DOHH2 (cell line): ENCODE data around the gene LRRC3.

Experiments used
- H3F3A ChIP-seq: fragments of 200-600 bp; sonication (generic), shearing (Covaris generic); 2 replicates; pipeline ENCODE4 v1.6.0; 2016; ENCODE audit warnings: antibody characterized with exemption, mild to moderate bottlenecking; ENCODE audit not compliant: control insufficient read depth, insufficient read depth
- H3K27ac ChIP-seq: fragments of 200-600 bp; sonication (generic); 2 replicates; pipeline ENCODE4 v1.5.1; 2014; ENCODE audit warnings: low read depth, mild to moderate bottlenecking, low read length, moderate library complexity
- H3K27me3 ChIP-seq: fragments of 200-600 bp; sonication (generic); 2 replicates; pipeline ENCODE4 v1.6.1; 2014; ENCODE audit warnings: mild to moderate bottlenecking, low read length, mixed read lengths; ENCODE audit not compliant: control insufficient read depth
- H3K36me3 ChIP-seq: fragments of 200-600 bp; sonication (generic); 2 replicates; pipeline ENCODE4 v1.6.1; 2014; ENCODE audit warnings: mild to moderate bottlenecking, low read length, moderate library complexity, mixed read lengths; ENCODE audit not compliant: control insufficient read depth
- H3K4me1 ChIP-seq: fragments of 200-600 bp; sonication (generic); 2 replicates; pipeline ENCODE4 v1.6.1; 2014; ENCODE audit warnings: mild to moderate bottlenecking, low read length, mixed read lengths; ENCODE audit not compliant: control insufficient read depth
- H3K4me2 ChIP-seq: fragments of 200-600 bp; sonication (generic); 2 replicates; pipeline ENCODE4 v1.6.0; 2014; ENCODE audit warnings: mild to moderate bottlenecking, low read length, moderate library complexity
- H3K4me3 ChIP-seq: fragments of 200-600 bp; sonication (generic); 2 replicates; pipeline ENCODE4 v1.5.1; 2014; ENCODE audit warnings: mild to moderate bottlenecking, low read length, mixed read lengths
- H3K79me2 ChIP-seq: fragments of 200-600 bp; sonication (generic); 2 replicates; pipeline ENCODE4 v1.6.1; 2014; ENCODE audit warnings: mild to moderate bottlenecking, low read length, mixed read lengths; ENCODE audit not compliant: control insufficient read depth
- H3K9me2 ChIP-seq: fragments of 200-600 bp; sonication (generic); replicated peaks from 2 replicates; pipeline ENCODE4 v1.6.1; 2014; ENCODE audit warnings: mild to moderate bottlenecking, low read length, mixed read lengths; ENCODE audit not compliant: control insufficient read depth
- H3K9me3 ChIP-seq: fragments of 200-600 bp; sonication (generic); 2 replicates; pipeline ENCODE4 v1.6.1; 2014; ENCODE audit warnings: antibody characterized with exemption, low read length, mixed read lengths; ENCODE audit not compliant: control insufficient read depth, insufficient read depth
- H4K20me1 ChIP-seq: fragments of 200-600 bp; sonication (generic); 2 replicates; pipeline ENCODE4 v1.6.0; 2014; ENCODE audit warnings: low read depth, mild to moderate bottlenecking, antibody characterized with exemption, low read length, moderate library complexity; ENCODE audit not compliant: control insufficient read depth, insufficient read depth
- EZH2phosphoT487 ChIP-seq: fragments of 200-600 bp; sonication (generic); IDR thresholded peaks from 2 replicates; pipeline ENCODE4 v1.6.1; 2017; ENCODE audit warnings: borderline replicate concordance, mild to moderate bottlenecking, antibody characterized with exemption, low read length, moderate library complexity, mixed read lengths
- TF ChIP-seq, protein P1 (sequence below): fragments of 200-600 bp; sonication (generic); IDR thresholded peaks from one replicate; pipeline ENCODE4 v1.5.1; 2014; ENCODE audit warnings: antibody characterized with exemption, mild to moderate bottlenecking, low read depth, low read length; ENCODE audit not compliant: poor library complexity, severe bottlenecking

Gene LRRC3

DNA sequence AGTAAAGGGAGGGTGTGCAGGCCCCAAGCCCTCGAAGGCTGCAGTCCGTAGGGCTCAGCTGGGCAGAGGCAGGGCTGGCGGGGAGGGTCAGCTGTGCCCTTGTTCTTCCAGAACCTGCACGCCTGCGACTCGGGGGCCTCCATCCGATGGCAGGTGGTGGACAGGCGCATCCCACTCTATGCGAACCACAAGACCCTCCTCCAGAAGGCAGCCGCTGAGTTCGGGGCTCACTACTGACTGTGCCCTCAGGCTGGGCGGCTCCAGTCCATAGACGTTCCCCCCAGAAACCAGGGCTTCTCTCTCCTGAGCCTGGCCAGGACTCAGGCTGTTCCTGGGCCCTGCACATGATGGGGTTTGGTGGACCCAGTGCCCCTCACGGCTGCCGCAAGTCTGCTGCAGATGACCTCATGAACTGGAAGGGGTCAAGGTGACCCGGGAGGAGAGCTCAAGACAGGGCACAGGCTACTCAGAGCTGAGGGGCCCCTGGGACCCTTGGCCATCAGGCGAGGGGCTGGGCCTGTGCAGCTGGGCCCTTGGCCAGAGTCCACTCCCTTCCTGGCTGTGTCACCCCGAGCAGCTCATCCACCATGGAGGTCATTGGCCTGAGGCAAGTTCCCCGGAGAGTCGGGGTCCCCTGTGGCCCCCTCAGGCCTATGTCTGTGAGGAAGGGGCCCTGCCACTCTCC lies 13.6 kb upstream of the LRRC3 start:
- no peaks in the 10 kb centered on the region for H3K27me3 ChIP-seq

DNA sequence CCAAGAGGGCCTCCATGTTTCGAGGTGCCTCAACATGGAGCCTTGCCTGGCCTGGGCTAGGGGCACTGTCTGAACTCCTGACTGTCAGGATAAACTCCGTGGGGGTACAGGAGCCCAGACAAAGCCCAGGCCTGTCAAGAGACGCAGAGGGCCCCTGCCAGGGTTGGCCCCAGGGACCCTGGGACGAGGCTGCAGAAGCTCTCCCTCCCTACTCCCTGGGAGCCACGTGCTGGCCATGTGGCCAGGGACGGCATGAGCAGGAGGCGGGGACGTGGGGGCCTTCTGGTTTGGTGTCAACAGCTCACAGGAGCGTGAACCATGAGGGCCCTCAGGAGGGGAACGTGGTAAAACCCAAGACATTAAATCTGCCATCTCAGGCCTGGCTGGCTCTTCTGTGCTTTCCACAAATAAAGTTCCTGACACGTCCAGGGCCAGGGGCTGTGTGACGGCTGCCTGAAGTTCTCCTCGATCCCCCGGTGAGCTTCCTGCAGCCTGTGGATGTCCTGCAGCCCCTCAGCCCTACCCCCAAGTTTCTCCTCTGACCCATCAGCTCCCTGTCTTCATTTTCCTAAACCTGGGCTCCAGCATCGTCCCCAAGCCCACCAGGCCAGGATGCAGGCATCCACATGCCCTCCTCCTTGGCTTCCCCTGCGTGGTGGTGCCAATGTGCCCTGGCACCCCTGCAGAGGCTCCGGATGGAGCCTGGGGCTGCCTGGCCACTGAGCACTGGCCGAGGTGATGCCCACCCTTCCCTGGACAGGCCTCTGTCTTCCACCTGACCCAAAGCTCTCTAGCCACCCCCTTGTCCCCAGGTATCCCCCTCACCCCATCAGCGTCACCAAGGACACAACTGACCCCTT lies 12.8 kb upstream of the LRRC3 start:
- H3K27ac ChIP-seq, result no peak overlapping the region
- H3K79me2 ChIP-seq, result no peaks in the 10 kb centered on the region
- H3K4me3 ChIP-seq, result no peak overlapping the region
- H3F3A ChIP-seq, result no peaks in the 10 kb centered on the region
- H3K27me3 ChIP-seq, result no peaks in the 10 kb centered on the region
- H3K9me3 ChIP-seq, result no peaks in the 10 kb centered on the region
- TF ChIP-seq, protein P1, sequence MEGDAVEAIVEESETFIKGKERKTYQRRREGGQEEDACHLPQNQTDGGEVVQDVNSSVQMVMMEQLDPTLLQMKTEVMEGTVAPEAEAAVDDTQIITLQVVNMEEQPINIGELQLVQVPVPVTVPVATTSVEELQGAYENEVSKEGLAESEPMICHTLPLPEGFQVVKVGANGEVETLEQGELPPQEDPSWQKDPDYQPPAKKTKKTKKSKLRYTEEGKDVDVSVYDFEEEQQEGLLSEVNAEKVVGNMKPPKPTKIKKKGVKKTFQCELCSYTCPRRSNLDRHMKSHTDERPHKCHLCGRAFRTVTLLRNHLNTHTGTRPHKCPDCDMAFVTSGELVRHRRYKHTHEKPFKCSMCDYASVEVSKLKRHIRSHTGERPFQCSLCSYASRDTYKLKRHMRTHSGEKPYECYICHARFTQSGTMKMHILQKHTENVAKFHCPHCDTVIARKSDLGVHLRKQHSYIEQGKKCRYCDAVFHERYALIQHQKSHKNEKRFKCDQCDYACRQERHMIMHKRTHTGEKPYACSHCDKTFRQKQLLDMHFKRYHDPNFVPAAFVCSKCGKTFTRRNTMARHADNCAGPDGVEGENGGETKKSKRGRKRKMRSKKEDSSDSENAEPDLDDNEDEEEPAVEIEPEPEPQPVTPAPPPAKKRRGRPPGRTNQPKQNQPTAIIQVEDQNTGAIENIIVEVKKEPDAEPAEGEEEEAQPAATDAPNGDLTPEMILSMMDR, result no peak
- no peaks in the 10 kb centered on the region for H3K36me3 ChIP-seq
- H3K4me1 ChIP-seq, result no peaks in the 10 kb centered on the region
- no peaks in the 10 kb centered on the region for H3K9me2 ChIP-seq
- no peak overlapping the region for H3K4me2 ChIP-seq
- H4K20me1 ChIP-seq, result no peaks in the 10 kb centered on the region

More for the DNA sequence above, 13.6 kb upstream of the LRRC3 start:
- no peak overlapping the region for H3K4me2 ChIP-seq
- no peak overlapping the region for H3K27ac ChIP-seq
- no peaks in the 10 kb centered on the region for H3K4me1 ChIP-seq
- no peaks in the 10 kb centered on the region for H4K20me1 ChIP-seq
- no peaks in the 10 kb centered on the region for H3F3A ChIP-seq
- no peaks in the 10 kb centered on the region for H3K79me2 ChIP-seq
- no peak for TF ChIP-seq EZH2phosphoT487
- TF ChIP-seq, protein P1, result no peak
- H3K4me3 ChIP-seq, result no peak overlapping the region
- no peaks in the 10 kb centered on the region for H3K9me3 ChIP-seq
- H3K9me2 ChIP-seq, result no peaks in the 10 kb centered on the region
- H3K36me3 ChIP-seq, result no peaks in the 10 kb centered on the region

GRCh38 chr21:44443291-44443890 lies 11.9 kb upstream of the LRRC3 start:
- no peak overlapping the region for H3K4me3 ChIP-seq
- no peaks in the 10 kb centered on the region for H3K9me2 ChIP-seq
- H4K20me1 ChIP-seq, result no peaks in the 10 kb centered on the region
- no peaks in the 10 kb centered on the region for H3F3A ChIP-seq
- no peaks in the 10 kb centered on the region for H3K36me3 ChIP-seq
- no peak for TF ChIP-seq EZH2phosphoT487
- TF ChIP-seq, protein P1, result no peak
- no peak overlapping the region for H3K4me2 ChIP-seq
- H3K9me3 ChIP-seq, result no peaks in the 10 kb centered on the region
- no peaks in the 10 kb centered on the region for H3K27me3 ChIP-seq
- no peak overlapping the region for H3K27ac ChIP-seq
- H3K79me2 ChIP-seq, result no peaks in the 10 kb centered on the region
- H3K4me1 ChIP-seq, result no peaks in the 10 kb centered on the region
